Naive B cell (primary cell): ENCODE results near the gene VGLL2. TPM values are rescaled to one million over a fixed set of nuclear protein-coding genes. Genes with fewer than 3 reads are reported as not detected.
A peak's percentile ranks its signal among the peaks of the same experiment; 100 is the strongest.

ENCODE experiments used
- ATAC-seq, 2 donors: fragments of 150-1000 bp; cut with Tn5 transposase; 2 replicates each; pipeline ENCODE4 v1.10.0; 2021; ENCODE audit warnings: low read depth in 2 of 2, mild to moderate bottlenecking in 2 of 2, moderate library complexity in 2 of 2
- DNase-seq: peaks from one replicate; pipeline ENCODE4 v3.0.0; 2022
- H3K27ac Mint-ChIP-seq, 6 donors: one replicate each; pipeline ENCODE4 v1.8.0; 2020 to 2022; ENCODE audit warnings: mild to moderate bottlenecking in 6 of 6, mixed read lengths in 6 of 6, moderate library complexity in 5 of 6, inconsistent platforms in 2 of 6
- H3K27me3 Mint-ChIP-seq, 3 donors: one replicate each; pipeline ENCODE4 v1.8.0; 2021 to 2022; ENCODE audit warnings: mixed read lengths in 3 of 3, mild to moderate bottlenecking in 1 of 3
- H3K36me3 Mint-ChIP-seq, 2 donors: one replicate each; pipeline ENCODE4 v1.8.0; 2020 to 2022; ENCODE audit warnings: mixed read lengths in 2 of 2, inconsistent platforms in 1 of 2, mild to moderate bottlenecking in 1 of 2
- H3K4me1 Mint-ChIP-seq, 3 donors: one replicate each; pipeline ENCODE4 v1.8.0; 2020 to 2022; ENCODE audit warnings: mixed read lengths in 3 of 3, inconsistent platforms in 1 of 3, mild to moderate bottlenecking in 1 of 3, moderate library complexity in 1 of 3
- H3K4me3 Mint-ChIP-seq, 8 donors: one replicate each; pipeline ENCODE4 v1.8.0; 2020 to 2022; ENCODE audit warnings: mild to moderate bottlenecking in 8 of 8, mixed read lengths in 8 of 8, moderate library complexity in 8 of 8, inconsistent platforms in 2 of 8
- H3K9me3 Mint-ChIP-seq, 7 donors: one replicate each; pipeline ENCODE4 v1.8.0; 2020 to 2022; ENCODE audit warnings: mixed read lengths in 7 of 7, mild to moderate bottlenecking in 5 of 7, inconsistent platforms in 2 of 7, moderate library complexity in 1 of 7
- polyA plus RNA-seq, 6 donors: library from polyadenylated mRNA; unstranded; fragments of 300-500 nt; fragmentation: Illumina TruSeq; gene quantifications; one replicate each; pipeline ENCODE4 v1.2.3, GENCODE V29; 2021; ENCODE audit warnings: low read depth in 6 of 6

The VGLL2 gene
- polyA plus RNA-seq, 6 donors from 2014 or later, result not detected

DNA sequence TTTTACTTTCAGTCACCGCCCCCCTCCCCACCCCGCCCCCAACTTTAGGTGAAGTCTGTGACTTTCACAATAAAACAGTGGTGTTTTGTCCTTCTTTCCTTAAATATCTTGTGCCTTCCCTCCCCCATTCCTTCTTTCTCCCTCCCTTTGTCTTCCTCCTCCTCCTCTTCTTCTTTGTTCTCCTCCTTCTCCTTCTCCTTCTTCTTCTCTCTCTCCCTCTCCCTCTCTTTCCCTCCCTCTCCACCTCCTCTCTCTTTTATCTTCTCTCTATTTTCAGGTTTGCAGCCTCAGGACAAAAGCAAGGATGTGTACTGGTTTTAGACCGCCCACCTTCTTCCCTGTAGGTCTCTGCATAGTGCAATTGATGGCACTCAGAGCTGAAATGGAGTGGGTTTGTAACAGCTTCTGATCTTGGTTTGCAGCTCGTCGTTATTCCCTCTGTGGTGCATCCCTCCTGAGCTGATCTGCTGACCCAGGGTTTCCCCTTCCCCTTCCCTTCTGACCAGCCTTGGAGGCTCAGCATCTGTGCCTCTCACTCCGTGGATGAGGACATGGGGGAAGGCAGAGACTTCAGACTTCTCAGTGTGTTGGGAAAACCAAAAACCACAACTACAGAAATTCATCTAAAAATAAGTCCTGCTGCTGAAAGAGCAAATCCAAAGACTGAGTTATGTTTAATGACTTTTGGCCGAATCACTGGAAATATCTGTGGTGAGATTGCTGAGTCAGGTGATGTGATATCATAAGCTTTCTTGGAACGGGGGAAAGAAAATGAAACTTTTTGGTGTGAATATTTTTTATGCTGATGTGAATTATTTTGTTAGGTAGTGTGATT, 6.9 kb downstream of the VGLL2 start:
- no peak for DNase-seq
- H3K27ac Mint-ChIP-seq, result no peak overlapping the region
- H3K9me3 Mint-ChIP-seq, result peaks cover 0 to 4% (median 0%) of the 10 kb centered on the region in 7 donors
- ATAC-seq, result no peak
- H3K27me3 Mint-ChIP-seq, result peaks cover 61 to 81% (median 80%) of the 10 kb centered on the region in 3 donors
- H3K4me1 Mint-ChIP-seq, result peaks cover 0 to 11% (median 0%) of the 10 kb centered on the region in 3 donors
- peaks cover 0 to 7% of the 10 kb centered on the region in 2 donors for H3K36me3 Mint-ChIP-seq
- H3K4me3 Mint-ChIP-seq, result no peak overlapping the region

DNA sequence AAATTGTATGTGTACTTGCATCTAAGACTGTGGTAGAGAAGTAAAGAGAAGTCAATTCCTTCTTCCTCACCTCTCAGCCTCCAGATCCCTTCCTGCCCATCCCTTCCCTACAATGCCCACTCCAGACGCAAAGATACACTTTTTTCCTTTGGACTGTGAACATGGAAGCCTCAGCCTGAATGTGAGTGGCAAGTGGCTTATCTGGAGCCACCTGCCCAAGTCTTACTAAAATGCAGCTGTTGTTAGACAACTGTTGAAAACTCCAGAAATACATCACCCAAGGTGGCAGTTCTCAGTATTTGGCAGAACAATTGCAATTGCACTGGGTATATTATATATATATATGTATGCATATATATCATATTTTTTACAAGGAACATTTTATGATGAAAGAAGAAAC, 7.5 kb downstream of the VGLL2 start:
- peak overlapping the region in 1 of 8 donors; percentile 12 for H3K4me3 Mint-ChIP-seq
- peaks cover 0 to 2% (median 0%) of the 10 kb centered on the region in 7 donors for H3K9me3 Mint-ChIP-seq
- H3K27ac Mint-ChIP-seq, result no peak overlapping the region
- ATAC-seq (no peak), DNase-seq (no peak)
- H3K4me1 Mint-ChIP-seq, result peaks cover 0 to 11% (median 0%) of the 10 kb centered on the region in 3 donors
- H3K27me3 Mint-ChIP-seq, result peaks cover 54 to 75% (median 73%) of the 10 kb centered on the region in 3 donors
- H3K36me3 Mint-ChIP-seq, result peaks cover 0 to 7% of the 10 kb centered on the region in 2 donors

DNA sequence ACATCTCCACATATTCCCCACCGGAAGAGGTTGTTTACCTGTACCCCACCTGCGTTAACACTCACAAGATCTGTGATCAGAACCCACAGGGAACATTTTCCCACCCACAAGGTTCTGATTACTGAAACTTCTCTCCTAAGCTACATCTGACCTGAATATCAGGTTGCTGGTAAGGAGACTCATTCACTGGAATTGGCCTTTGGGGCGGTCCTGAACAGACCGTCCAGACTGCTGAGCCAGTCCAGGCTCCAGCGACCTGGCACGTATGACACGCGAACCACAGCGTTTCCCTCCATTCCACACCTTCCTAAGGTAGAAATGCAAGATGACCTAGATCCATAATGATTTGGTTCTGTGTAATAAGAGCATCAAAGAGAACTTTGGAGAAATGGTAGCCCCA, 9.8 kb downstream of the VGLL2 start:
- Mint-ChIP-seq H3K4me1 (peaks cover 0 to 5% (median 0%) of the 10 kb centered on the region in 3 donors), H3K27me3 (peaks cover 45 to 61% (median 56%) of the 10 kb centered on the region in 3 donors), H3K4me3 (no peak overlapping the region), H3K27ac (no peak overlapping the region), H3K9me3 (no peaks in the 10 kb centered on the region), H3K36me3 (no peaks in the 10 kb centered on the region)
- DNase-seq (no peak), ATAC-seq (no peak)

DNA sequence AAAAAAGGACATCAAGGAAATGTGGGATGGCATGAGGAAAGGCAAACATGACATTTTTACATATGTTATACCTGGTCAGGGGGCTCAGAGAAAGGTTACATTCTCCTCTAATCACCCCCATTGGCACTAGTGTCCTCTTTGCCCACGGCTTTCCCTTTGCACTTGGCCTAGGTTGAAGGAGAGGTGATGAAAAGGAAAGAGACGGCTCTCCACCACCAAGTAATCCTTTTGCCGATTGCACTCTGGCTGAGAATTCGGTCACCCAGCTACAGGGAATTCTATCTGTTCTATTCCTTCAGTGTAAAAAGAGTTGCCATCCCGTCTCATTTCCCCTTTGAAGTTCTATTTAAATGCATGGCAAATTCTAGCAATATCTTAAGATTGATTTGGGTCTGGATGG, 10.4 kb downstream of the VGLL2 start:
- H3K4me1 Mint-ChIP-seq, result peaks cover 0 to 5% (median 0%) of the 10 kb centered on the region in 3 donors
- no peak overlapping the region for H3K27ac Mint-ChIP-seq
- no peaks in the 10 kb centered on the region for H3K9me3 Mint-ChIP-seq
- H3K36me3 Mint-ChIP-seq, result no peaks in the 10 kb centered on the region
- ATAC-seq (no peak), DNase-seq (no peak)
- peaks cover 50 to 64% (median 54%) of the 10 kb centered on the region in 3 donors for H3K27me3 Mint-ChIP-seq
- H3K4me3 Mint-ChIP-seq, result no peak overlapping the region

DNA sequence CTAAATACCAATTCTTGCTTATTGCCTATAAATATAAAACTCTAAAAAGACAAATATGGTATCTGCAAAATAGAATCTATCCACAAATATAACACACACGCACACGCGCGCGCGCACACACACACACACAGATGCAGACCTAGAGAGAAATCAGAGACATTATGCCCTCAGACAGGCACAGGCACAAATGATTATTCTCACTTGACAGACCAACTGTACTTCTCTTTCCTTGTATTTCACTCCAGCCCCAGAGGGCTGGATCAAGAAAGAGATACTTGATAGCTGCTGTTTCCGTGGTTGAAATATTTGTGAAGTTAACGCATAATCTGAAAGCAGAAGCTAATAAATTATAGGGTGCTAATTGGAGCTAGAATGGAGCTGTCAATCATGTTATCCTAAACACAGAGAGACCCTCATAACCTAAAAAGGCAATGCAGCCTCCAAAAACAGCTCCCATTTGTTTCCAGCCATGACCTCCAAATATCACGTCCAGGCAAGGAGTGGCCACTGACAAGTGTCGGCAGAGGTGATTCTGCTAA, 11.5 kb downstream of the VGLL2 start:
- Mint-ChIP-seq H3K27me3 (peaks cover 49 to 63% (median 51%) of the 10 kb centered on the region in 3 donors), H3K4me3 (no peak overlapping the region), H3K27ac (no peak overlapping the region), H3K9me3 (peaks cover 0 to 3% (median 0%) of the 10 kb centered on the region in 7 donors), H3K36me3 (no peaks in the 10 kb centered on the region), H3K4me1 (peaks cover 0 to 5% (median 0%) of the 10 kb centered on the region in 3 donors)
- ATAC-seq (no peak), DNase-seq (no peak)

DNA sequence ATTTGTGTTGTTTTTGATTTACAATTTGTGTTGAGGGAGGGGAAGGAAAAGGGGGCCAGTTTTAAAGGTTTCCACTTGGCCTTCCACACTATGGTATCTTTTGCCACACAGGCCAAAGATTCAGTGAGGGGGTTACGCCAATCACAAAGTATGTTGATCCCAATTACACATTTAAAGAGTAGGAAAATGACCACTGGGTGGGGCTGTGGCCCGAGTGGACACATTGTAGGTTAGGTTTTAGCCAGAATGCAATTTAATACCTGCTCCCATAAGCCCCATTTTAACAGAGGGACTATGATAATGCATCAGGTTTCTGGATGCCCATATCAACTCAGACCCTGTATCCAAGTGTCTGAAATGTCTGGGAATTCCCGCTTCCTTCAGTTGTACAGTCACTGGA, 15.6 kb downstream of the VGLL2 start:
- ATAC-seq (no peak), DNase-seq (no peak)
- peaks cover 0 to 7% (median 0%) of the 10 kb centered on the region in 7 donors for H3K9me3 Mint-ChIP-seq
- no peak overlapping the region for H3K4me3 Mint-ChIP-seq
- H3K27ac Mint-ChIP-seq, result no peak overlapping the region
- H3K4me1 Mint-ChIP-seq, result no peaks in the 10 kb centered on the region
- H3K36me3 Mint-ChIP-seq, result no peaks in the 10 kb centered on the region
- H3K27me3 Mint-ChIP-seq, result peaks cover 16 to 29% (median 21%) of the 10 kb centered on the region in 3 donors

DNA sequence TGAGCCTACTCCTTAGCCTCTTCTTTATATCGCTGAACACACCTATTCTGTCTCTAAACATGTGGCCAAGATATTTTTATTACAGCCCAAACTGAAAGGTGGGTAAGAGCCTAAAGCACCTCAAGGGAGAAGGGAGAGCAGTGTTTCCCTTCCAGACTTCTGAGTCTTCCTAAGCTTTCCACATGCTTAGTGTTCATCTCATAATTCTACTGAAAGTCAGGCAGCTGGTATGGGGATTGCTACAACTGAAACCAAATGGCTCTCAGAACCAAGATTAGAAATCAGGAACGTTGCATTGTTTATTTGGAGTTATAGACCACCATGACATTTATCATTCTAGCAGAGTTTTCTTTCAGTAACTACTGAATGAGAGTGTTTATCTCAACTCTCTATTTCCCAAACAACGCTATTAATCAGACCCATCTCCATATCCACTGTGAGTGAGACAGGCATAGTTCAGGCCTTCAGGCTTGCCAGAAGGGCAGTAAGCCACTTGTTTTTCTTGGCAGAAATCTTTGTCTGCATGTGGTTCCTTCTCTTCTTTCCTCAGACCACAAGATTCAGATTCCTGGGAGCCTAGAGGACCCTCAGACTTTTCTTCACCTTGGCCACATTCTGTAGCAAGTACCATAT, 22.8 kb downstream of the VGLL2 start:
- H3K36me3 Mint-ChIP-seq, result peaks cover 0 to 5% of the 10 kb centered on the region in 2 donors
- H3K27ac Mint-ChIP-seq, result no peak overlapping the region
- H3K4me1 Mint-ChIP-seq, result no peaks in the 10 kb centered on the region

DNA sequence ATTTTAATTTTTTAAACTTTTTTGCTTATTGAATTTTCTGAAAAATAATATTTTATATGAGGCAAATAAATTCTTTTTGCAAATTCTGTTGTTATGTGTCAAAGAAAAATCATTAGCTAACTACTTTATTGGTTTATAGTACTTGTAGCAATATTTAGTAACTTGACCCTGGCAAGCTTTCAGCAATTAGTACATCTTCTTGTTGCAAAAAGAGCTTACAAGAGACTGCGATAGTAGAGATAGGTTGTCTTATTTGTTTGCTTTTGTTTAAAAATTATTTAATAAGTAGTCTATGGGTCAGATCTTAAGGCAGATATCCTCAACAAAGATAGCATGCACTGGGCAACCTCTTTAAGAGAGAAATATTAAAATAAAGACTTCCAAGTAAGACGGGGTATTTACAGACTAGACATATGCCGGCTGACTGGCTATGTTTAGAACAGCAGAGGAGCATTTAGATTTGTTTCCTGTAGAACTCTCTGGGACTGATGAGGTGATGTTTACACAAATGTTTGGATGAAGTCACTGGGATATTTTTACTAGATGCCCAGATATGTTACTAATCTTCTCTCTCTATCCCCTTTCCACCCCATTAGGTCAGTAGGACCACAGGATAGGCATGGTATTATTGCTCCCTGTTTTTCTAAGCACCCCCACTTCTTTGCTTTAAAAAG, 25.0 kb downstream of the VGLL2 start:
- ATAC-seq, result no peak
- H3K27ac Mint-ChIP-seq, result no peak overlapping the region
- H3K4me1 Mint-ChIP-seq, result no peaks in the 10 kb centered on the region
- peaks cover 0 to 5% of the 10 kb centered on the region in 2 donors for H3K36me3 Mint-ChIP-seq
- peaks cover 0 to 16% (median 3%) of the 10 kb centered on the region in 7 donors for H3K9me3 Mint-ChIP-seq
- H3K4me3 Mint-ChIP-seq, result no peak overlapping the region
- H3K27me3 Mint-ChIP-seq, result peaks cover 12 to 15% (median 12%) of the 10 kb centered on the region in 3 donors
- no peak for DNase-seq

More for the DNA sequence above, 22.8 kb downstream of the VGLL2 start:
- no peak for ATAC-seq
- no peak for DNase-seq
- H3K4me3 Mint-ChIP-seq, result no peak overlapping the region
- H3K9me3 Mint-ChIP-seq, result peaks cover 0 to 16% (median 3%) of the 10 kb centered on the region in 7 donors
- peaks cover 8 to 18% (median 13%) of the 10 kb centered on the region in 3 donors for H3K27me3 Mint-ChIP-seq

DNA sequence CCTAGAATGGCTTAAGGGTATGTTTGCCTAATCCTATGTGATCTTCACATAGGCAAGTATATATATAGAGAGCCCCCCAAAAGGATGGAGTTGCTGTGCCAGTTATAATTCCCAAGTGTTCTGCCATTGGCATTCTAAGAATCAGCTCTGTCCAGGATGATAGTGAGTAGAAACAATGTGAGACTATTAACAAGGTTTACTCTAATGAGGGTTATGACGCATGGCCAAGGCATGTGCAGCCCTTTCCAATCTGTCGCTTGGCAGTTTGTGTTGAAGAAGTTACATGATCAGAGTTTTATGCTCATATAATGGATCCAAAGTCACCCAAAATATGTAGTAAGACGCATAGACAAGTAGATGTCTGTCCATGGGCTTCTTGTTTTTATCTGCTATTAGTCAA, 33.6 kb downstream of the VGLL2 start:
- Mint-ChIP-seq H3K36me3 (no peaks in the 10 kb centered on the region), H3K27ac (no peak overlapping the region)

DNA sequence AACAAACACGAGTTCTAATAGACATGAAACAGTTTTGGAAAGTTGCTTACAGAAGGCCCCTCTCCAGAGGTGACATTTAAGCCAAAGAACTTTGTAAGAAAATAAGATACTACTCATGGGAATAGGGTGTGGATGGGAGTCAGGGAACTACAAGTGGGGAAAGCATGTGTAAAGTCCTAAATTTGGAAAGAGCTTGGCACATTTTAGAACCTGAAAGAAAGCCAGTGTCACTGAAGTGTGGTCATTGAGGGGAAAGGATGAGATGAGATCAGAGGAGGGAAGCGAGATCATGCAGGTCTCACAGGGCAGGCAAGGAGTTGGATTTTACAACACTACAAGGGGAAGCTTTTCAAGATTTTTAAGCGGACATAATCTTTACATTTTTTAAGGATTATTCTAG, 38.0 kb downstream of the VGLL2 start:
- ATAC-seq, result no peak

More for the DNA sequence above, 33.6 kb downstream of the VGLL2 start:
- ATAC-seq (no peak), DNase-seq (no peak)
- H3K4me1 Mint-ChIP-seq, result no peaks in the 10 kb centered on the region
- peaks cover 0 to 11% (median 1%) of the 10 kb centered on the region in 3 donors for H3K27me3 Mint-ChIP-seq
- no peak overlapping the region for H3K4me3 Mint-ChIP-seq
- peaks cover 0 to 11% (median 0%) of the 10 kb centered on the region in 7 donors for H3K9me3 Mint-ChIP-seq

DNA sequence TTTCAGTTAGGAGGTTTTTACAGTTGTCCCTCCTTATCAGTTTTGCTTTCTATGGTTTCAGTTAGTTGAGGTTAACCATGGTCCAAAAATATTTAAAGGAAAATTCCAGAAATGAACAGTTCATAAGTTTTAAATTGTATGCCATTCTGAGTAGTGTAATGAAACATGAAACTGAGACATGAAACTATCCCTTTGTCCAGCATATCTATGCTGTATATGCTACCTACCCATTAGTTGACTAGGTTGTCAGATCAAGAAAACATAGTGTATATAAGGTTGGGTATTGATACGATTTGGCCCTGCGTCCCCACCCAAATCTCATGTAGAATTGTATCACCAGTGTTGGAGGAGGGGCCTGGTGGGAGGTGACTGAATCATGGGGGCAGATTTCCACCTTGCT, 39.1 kb downstream of the VGLL2 start:
- Mint-ChIP-seq H3K36me3 (no peaks in the 10 kb centered on the region), H3K4me1 (no peaks in the 10 kb centered on the region), H3K27ac (no peak overlapping the region), H3K4me3 (no peak overlapping the region), H3K27me3 (peaks cover 0 to 16% (median 7%) of the 10 kb centered on the region in 3 donors), H3K9me3 (peaks cover 0 to 3% (median 0%) of the 10 kb centered on the region in 7 donors)
- no peak for DNase-seq
- ATAC-seq, result no peak

More for the DNA sequence above, 38.0 kb downstream of the VGLL2 start:
- Mint-ChIP-seq H3K36me3 (no peaks in the 10 kb centered on the region), H3K27me3 (peaks cover 0 to 16% (median 7%) of the 10 kb centered on the region in 3 donors), H3K4me1 (no peaks in the 10 kb centered on the region), H3K9me3 (peaks cover 0 to 3% (median 0%) of the 10 kb centered on the region in 7 donors), H3K27ac (no peak overlapping the region), H3K4me3 (no peak overlapping the region)
- no peak for DNase-seq

DNA sequence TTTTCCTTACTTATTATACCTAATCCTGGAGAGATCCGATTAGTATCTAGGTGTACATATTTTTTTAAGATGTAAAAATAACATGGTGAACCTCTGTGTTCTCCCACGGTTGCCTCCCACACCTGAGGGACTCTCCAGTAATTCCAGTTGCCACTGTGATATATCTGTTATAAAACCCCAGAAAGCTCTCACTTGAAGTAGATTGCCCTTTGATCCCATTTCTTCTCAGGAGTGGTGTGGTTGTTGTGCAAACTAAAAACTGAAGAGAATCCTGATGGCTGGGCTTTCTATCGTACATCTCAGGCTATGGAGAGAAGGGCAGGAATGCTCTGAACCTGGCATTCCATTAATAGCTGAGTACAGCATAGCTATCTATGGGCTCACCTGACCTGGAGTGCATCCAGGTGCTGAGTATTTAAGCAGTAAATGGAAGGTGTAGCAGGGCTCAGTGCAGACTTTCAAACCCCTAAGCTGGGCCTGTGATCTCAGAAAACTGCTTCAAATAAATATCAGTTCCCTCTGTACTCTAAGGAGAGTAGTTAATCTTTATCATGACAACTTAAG, 41.0 kb downstream of the VGLL2 start:
- no peaks in the 10 kb centered on the region for H3K4me1 Mint-ChIP-seq
- H3K36me3 Mint-ChIP-seq, result no peaks in the 10 kb centered on the region
- DNase-seq, result no peak
- H3K27ac Mint-ChIP-seq, result no peak overlapping the region
- ATAC-seq, result no peak
- H3K4me3 Mint-ChIP-seq, result no peak overlapping the region
- H3K9me3 Mint-ChIP-seq, result peaks cover 0 to 3% (median 0%) of the 10 kb centered on the region in 7 donors
- H3K27me3 Mint-ChIP-seq, result peaks cover 0 to 16% (median 9%) of the 10 kb centered on the region in 3 donors

DNA sequence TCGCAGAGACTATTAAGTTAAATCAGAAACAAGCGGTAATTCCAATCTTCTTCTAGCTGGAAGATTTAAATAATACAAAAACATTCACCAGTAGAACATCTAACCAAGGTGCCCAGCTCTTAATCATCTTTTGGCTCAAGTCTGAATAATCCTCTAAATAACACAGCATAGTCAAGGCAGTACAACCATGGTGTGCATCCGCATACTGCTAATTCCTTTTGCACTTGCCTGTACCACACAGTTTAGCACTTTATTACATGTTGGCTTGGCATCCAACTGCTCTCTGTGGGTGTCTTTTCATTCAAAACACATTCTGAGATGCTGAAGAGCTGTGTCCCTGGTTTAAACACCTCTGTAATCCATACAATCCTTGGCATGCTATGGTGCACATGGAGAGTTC, 42.3 kb downstream of the VGLL2 start:
- no peaks in the 10 kb centered on the region for H3K4me1 Mint-ChIP-seq
- H3K27me3 Mint-ChIP-seq, result peaks cover 10 to 23% (median 21%) of the 10 kb centered on the region in 3 donors
- H3K9me3 Mint-ChIP-seq, result peaks cover 0 to 3% (median 0%) of the 10 kb centered on the region in 7 donors
- ATAC-seq (no peak), DNase-seq (no peak)
- no peak overlapping the region for H3K4me3 Mint-ChIP-seq
- no peaks in the 10 kb centered on the region for H3K36me3 Mint-ChIP-seq
- no peak overlapping the region for H3K27ac Mint-ChIP-seq
